SK-N-SH treated with all-trans-retinoic acid at 6 μM for 48 hours (cell line): ENCODE data around the gene TM9SF2.

ENCODE experiments used
- CSDC2 ChIP-seq: fragments of 250-450 bp; sonication (Bioruptor Pico); IDR thresholded peaks from 2 replicates; pipeline ENCODE4 v1.5.0; 2020; ENCODE audit warnings: mild to moderate bottlenecking, moderate library complexity
- ISL1 ChIP-seq: fragments of 250-450 bp; sonication (Bioruptor Pico); IDR thresholded peaks from 2 replicates; pipeline ENCODE4 v2.1.2; 2022; ENCODE audit warnings: mild to moderate bottlenecking, moderate library complexity
- OSR1 ChIP-seq: fragments of 250-450 bp; sonication (Bioruptor Pico); IDR thresholded peaks from 2 replicates; pipeline ENCODE4 v1.8.0; 2022; ENCODE audit warnings: moderate library complexity, mild to moderate bottlenecking, inconsistent platforms
- ZFP30 ChIP-seq: fragments of 450-650 bp; formaldehyde crosslinking; IDR thresholded peaks from 2 replicates; pipeline ENCODE4 v1.5.0; 2022; ENCODE audit warnings: mild to moderate bottlenecking, moderate library complexity

DNA sequence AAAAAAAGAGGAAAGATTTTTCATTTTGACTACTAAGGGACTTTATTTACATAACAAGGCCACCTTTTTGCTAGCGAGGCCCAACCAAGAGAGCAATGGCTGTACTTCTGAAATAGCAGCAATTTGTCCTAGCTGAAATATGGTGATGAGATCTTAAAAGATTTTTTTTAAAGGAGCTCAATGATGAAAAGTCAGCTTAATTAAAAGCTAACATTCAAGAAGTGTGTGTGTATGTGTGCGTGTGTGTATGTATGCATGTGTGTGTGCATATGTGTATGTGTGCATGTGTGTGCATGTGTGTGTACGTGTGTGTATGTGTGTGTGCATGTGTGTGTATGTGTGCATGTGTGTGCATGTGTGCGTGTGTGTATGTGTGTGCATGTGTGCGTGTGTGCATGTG lies 24.6 kb upstream of the TM9SF2 start:
- no peak for TF ChIP-seq ISL1 (CRISPR knock-in tag)
- no peak for TF ChIP-seq OSR1 (CRISPR knock-in tag)
- no peak for TF ChIP-seq ZFP30 (CRISPR knock-in tag)
- no peak for TF ChIP-seq CSDC2 (CRISPR knock-in tag)
